Medulla oblongata (tissue), 1 donor: ENCODE data around the gene KLHL26.

ENCODE experiments used
- DNase-seq: peaks from one replicate; pipeline ENCODE4 v3.0.0-alpha.2; 2015; ENCODE audit errors: extremely low spot score

Gene KLHL26

DNA sequence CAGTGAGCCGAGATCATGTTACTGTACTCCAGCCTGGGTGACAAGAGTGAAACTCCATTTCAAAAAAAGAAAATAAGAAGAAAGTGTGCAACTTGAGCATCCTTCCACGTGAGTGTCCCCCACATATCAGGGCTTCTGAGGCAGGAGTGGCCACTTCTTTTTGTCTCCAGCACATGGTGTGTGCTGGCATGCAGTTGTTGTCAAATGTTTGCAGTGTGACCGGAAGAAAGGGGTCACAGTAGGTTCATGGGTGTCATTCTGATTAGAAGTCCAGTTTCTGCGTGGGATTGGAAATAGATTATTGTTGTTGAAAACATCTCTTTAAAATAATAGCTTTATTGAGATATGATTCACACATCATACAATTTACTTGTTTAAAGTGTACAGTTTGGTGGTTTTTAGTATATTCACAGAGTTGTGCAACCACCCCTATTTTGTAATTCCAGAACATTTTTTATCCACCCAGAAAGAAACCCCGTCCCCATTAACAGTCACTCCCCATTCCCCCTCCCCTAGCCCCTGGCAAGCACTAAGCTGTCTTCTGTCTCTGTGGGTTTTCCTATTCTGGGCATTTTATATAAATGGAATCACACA lies 48.9 kb downstream of the KLHL26 start:
- DNase-seq = no peak

DNA sequence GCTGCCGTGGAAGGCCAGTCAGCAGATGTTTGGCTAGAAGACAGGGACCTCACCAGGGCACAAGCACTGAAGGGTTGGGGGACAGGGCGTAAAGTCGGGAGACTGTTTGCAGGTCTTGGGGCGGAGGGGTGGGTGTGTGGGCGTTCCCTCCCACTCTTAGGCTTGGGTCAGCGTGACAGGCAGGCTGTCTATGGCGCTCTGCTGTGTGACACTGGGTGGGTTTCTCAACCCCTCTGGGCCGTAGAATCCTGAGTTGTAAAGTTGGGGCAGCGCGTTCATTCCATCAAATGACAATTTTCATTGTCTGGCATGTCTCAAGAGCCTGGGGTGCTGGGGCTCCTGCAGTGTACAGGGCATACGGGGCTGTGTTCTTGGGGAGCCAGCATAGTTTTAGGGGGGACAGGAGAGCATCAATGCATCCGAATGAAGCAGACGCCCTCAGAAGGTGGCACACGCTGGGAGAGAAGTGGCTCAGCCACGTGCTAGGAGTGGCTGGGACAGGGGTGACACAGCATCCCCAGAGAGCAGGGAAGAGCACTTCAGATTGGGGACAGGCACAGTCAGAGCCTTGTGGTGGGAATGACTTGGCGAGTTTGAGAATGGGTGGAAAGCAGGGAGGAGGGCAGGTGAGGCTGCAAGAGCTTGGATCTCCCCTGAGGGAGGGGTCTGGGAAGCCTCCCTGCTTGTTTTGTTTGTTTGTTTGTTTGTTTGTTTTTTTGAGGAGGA lies 51.1 kb downstream of the KLHL26 start:
- DNase-seq = no peak

DNA sequence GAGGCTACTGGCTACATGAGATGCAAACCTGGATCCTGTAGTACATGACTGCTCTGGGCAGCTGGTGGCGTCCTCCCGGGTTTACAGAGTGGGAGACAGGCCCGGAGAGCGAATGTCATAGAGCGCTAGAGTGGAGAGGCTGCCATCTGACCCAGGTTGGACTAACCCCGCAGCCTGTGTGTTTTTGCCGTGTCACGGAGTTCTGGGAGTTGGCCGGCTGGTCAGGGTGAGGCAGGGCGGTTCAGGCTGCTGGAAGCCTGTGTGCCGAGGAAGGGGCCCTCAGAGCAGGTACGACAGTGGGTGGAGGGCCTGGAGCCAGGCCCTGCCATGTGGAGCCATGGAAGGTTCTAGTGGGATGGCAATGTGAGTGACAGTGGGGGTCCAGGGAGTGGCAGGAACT lies 59.2 kb downstream of the KLHL26 start:
- no peak for DNase-seq

DNA sequence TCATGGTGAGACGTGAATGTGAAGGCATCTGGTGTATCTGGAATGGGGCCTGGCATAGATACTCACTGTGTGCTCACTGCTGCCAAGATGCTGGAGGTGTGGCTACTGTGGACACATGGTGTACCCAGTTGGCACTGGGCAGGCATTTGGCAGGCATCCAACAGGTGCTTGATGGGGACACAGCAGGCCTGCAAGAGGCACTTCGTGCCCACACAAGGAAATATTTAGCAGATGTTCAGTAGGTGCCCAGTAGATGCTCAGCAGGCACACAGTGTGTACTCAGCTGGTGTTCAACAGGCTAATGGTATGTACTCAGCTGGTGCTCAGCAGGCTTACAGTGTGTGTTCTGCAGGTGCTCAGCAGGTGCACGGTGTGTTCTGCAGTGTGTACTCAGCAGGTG lies 60.9 kb downstream of the KLHL26 start:
- DNase-seq = no peak

DNA sequence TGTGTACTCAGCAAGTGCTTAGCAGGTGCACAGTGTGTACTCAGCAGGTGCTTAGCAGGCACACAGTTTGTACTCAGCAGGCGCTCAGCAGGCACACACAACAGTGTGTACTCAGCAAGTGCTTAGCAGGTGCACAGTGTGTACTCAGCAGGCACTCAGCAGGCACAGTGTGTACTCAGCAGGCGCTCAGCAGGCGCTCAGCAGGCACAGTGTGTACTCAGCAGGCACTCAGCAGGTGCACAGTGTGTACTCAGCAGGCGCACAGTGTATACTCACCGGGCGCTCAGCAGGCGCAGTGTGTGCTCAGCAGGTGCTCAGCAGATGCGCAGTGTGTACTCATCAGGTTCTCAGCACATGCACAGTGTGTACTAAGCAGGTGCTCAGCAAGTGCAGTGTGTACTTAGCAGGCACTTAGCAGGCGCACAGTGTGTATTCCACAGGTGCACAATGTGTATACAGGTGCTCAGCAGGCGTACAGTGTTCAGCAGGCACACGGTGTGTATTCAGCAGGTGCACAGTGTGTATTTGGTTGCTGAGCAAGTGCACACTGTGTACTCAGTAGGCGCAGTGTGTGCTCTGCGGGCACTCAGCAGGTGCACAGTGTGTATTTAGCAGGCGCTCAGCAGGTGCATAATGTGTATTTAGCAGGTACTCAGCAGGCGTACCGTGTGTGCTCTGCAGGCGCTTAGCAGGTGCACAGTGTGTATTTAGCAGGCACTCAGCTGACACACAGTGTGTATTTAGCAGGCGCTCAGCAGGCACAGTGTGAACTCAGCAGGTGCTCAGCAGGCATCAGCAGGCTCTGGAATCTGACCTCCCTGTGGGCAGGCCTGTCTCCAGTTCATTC lies 61.7 kb downstream of the KLHL26 start:
- no peak for DNase-seq

DNA sequence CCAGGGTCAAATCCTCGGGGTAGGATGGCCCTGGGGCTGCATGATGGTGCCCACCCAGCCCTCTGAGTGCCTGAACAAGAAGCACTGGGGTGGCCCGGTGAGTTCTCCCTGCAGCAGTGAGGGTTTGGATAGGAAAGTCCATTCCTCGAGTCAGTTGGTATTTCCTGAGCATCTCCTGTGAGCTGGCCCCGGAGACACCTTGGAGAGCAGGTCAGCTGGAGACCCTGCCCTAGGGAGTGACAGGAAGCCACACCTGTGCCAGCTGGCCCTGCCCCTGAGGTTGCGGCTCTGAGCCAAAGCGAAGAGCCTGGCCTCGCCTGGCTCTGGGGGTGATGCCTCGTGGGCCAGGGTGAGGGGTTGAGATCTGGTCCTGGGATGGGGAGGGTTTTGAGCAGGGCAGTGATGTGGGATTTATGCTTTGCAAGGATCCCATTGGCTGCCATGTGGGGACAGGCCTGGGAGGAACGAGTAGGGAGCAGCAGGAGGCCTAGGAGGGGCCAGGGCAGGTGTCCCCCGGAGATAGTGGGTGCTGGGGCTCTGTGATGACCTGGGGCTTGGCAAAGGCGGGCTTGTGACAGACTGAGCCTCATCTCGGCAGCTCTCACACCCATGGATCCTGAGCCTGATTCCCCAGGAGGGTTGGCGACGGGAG lies 62.7 kb downstream of the KLHL26 start:
- DNase-seq = no peak

DNA sequence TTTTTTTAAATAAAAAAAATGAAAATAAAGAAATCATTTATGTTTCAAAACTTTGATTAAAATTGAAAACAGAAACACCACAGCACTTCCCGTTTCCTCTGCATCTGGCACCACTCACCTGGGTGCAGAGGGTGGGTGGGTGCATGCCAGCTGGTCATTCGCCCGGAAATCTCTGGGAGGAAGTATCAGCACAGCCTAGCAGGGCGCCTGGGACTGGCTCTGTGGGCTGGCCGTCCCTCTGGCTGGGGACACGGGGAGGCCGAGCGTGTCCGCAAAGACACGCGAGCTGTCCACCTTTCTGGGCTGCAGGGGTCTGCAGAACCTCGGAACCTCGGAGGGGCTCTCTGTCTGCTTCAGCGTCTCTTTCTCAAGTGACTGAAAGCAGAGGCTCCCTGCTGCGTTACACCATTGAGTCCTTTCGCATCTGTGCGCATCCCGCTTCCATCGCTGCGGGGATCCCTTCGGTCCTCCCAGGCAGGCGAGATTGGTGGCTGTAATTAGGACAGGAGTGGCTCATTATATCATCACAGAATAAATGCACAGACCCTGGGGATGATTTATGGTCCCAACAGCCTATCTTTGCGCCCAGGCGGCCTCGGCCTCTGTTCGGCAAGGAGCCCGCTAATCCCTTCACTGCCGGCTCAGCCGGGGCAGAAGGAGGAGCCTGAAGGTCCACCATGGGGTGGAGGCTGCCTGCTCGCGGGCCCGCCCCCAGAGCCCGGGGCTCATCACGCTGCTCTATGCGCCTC lies 63.8 kb downstream of the KLHL26 start:
- peak; percentile 70 for DNase-seq

DNA sequence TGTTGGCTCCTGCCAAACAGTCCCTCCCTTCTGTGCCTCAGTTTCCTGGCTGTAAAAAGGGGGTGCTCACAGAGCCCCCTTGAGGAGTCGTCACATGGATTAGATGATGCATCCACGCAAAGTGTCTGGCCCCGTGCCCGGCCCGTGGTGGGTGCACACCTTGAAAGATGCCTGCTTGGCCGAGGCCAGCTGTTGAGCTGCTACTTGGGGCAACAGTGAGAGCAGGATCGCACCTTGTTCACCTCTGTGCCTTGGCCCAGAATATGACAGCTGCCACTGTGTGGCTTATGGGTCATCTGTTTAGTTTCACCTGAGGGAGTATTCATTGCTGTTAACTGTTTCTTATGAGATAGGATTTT lies 64.4 kb downstream of the KLHL26 start:
- DNase-seq = no peak

DNA sequence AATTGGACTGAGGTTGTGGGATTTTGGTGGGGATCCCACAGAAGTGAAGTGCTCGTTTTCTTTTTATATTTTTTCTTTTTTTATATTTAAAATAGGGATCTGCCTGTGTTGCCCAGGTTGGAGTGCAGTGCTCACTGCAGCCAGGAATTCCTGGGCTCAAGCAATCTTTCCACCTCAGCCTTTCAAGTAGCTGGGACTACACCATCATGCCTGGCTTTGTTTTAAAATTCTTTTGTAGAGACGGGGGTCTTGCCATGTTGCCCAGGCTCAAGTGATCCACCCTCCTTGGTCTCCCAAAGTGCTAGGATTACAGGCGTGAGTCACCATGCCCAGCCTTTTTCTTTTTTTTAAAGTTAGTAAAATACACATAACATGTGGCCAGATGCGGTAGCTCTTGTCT lies 67.2 kb downstream of the KLHL26 start:
- no peak for DNase-seq

DNA sequence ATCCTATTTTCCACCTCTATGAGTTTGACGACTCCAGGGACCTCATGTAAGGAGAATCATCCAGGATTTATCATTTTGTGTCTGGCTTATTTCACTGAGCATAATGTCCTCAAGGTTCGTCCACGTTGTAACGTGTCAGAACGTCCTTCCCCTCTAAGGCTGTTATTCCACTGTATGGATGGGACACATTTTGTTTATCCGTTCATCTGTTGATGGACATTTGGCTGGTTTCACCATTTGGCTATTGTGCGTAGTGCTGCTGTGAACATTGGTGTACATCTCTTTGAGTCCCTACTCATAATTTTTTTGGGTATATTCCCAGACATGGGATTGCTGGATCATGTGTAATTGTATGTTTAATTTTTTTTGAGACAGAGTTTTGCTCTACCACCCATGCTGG lies 68.1 kb downstream of the KLHL26 start:
- no peak for DNase-seq

DNA sequence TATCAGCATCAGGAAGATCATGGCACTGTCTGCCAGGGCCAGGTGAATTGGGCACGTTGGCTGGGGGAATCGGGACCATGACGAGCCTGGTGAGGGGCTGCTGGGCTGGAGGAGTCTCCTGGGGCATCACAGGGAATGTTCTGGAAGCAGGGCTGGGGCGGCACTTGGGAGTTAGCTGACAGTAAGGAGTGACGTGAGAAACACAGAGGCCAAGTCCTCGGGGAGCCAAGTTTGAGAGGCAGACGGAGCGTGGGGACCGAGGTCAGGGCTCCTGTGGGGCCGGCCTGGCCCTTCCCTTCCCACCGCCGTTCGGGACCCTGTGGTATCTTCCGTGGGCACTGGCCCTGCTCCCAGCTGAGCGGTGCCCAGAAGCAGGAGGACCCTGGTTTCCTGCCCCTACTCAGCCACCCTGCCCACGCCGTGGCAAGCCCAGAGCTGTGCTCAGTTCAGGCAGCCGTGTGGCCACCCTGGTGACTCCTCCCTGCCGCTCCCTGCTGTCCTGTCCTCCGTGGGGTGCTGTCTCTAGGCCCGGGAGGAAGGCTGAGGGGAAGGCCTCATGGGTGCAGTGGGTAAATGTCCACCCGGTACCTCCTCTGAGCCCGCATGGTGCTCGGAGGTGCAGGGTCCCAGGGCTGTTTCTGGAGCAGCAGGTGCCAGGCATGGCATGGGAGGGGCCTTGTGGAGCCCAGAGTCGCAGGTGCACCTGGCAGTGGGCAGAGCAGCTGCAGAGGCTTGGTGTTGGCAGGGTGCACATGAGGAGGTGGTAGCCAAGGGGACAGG lies 71.8 kb downstream of the KLHL26 start:
- peak; percentile 19 for DNase-seq

DNA sequence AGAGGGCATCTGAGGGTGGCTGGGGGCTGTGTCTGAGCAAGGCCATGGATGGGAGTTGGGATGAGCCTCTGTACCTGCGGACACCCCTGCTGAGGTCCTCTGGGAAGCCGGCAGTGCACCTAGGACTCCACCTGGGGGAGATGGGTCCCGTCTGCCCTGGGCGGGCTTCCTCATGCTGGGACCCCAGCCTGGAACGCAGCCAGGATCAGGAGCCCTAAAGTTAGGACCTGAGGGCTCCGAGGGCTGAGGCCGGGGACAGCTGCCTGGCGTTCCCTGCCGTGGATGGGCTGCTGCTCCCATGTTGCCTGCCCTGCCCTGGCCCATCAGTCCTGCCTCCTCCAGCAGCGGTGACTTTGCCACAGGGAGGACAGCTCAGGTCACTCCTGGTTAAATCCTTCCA lies 72.7 kb downstream of the KLHL26 start:
- DNase-seq = no peak

DNA sequence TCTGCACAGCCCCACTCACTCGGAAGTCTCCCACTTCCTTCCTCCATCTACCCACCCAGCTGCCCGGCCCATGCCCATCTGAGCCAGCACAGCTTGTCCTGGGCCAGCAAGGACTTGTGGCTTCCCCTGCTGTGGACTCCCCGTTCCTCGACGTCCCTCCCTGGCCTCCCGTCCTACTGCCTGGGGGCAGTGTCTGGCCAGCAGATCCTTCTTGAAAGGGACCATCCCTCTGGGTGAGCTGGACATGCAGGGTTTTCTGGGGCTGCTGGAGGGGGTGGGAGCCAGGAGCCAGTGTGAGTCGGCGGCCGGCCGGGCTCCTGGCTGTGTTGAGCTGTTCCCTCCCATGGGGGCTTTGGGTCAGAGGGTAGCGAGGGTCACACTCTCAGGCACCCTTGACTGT lies 73.4 kb downstream of the KLHL26 start:
- no peak for DNase-seq

DNA sequence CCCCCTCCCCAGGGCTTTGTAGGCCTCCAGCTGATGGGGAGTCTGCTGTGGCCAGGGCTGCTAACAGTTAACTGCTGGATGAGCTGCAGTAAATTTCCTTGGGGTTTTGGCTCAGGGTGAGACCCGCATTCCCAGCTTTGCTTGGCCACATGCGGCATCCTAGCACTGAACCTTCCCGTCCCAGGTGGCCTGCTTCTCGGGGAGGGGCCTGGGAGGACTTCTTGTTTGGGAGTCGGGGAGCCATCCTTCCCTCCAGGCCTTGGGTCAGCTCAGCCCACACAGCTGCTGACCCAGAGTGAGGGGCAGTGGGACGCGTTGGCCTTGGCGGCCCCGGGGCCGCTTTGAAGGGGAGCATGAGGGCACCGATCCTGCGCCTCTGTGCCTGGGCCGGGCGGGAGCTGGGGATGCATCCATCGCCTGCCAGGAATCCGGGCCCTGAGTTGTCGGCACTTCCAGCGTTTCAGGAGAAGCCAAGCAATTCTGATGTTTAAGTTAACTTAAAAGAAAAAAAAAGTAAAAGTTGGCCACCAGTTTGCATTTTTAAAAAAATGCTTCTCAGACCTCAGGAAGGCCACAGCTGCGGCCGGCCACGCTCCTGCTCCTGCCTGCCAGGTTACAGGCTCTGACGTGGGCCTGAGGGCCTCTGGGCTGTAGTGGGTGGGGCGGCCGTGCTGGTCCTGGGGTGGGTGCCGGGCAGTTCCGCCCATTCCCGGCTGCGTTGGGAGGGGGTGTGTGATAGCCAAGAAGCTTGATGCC lies 74.3 kb downstream of the KLHL26 start:
- no peak for DNase-seq

DNA sequence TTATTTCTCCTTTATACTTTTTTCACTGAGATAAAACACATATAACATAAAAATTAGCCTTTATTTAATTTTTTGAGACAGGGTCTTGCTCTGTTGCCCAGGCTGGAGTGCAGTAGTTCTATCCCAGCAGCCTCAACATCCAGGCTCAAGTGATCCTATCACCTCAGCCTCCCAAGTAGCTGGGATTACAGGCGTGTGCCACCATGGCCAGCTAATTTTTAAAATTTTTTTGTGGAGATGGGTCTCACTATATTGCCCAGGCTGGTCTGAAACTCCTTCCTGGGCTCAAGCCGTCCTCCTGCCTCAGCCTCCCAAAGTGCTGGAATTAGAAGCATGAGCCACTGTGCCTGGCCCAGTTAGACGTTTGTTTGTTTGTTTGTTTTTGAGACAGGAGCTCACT lies 75.1 kb downstream of the KLHL26 start:
- DNase-seq = no peak

DNA sequence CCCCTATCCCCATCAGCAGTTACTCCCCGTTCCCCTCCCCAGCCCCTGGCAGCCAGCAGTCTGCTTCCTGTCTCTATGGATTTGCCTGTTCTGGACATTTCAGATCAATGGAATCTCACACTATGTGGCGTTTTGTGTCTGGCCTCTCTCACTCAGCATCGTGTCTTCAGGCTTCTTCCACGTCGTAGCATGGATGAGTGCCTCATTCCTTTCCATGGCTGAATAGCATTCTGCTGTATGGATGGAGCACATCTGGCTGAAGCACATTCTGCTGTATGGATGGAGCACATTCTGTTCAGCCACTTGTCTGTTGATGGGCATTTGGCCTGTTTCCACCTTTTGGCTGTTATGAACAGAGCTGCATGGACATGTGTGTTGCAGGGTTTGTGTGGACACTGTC lies 76.2 kb downstream of the KLHL26 start:
- DNase-seq = no peak

DNA sequence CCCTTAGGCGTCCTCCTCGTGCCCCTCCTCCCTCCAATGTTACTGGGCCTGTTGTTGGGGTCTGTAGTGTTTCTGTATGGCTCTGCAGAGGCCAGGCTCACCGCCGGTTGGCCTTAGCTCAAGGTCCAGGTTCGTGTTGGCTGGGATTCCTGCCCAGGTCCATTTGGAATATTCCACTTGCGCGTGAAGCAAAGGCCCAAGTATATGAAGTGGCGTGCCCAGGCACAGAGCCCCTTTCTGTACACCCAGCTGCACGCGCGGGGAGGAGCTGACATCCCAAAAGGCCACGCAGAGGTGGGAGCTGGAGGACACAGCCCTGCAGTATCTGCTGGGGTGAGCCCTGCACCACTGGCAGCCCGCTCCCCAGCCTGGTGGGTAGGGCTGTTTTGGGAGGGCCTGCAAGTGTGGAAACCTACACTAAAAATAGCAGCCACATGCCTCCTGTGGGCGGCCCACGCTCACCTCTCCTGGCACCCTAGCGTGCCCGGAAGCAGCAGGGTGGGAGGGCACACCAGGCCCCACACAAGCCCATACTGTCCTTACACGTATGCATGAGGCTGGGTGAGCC lies 76.8 kb downstream of the KLHL26 start:
- no peak for DNase-seq

DNA sequence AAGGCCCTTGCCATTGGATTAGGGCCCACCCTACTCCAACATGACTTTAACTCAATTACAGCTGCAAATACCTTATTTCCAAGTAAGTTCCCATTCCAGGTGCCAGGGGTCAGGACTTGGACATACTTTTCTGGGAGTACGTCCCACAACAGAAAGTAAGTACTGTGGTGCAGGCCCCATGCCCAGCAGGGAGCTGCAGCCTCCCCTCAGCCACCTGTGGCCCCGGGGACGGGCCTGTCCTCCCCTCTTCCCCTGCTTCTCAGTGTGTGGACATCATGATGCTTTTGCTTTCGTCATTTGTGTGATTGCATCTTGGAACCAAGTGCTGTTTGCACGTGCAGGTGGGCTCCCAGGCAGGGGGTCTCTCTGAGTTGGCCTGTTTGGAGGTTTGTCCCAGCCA lies 78.6 kb downstream of the KLHL26 start:
- DNase-seq = no peak

DNA sequence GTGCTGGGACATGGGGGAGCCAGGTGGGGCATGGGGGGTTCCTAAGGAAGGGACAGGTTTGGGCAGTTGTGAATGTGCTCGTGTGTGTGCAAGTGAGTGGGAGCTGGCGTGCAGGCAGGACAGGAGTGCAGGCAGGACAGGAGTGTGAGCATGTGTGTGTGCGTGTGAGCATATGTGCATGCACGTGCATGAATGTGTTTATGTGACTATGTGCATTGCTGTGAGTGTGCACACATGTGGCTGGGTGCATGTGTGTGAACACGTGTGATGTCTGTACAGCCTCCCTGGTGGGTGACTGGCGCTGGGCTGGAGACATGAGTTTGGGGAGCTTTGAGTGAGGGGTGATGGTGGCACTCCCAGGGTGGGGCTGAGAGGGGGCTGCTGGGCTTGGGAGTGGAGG lies 80.0 kb downstream of the KLHL26 start:
- no peak for DNase-seq

DNA sequence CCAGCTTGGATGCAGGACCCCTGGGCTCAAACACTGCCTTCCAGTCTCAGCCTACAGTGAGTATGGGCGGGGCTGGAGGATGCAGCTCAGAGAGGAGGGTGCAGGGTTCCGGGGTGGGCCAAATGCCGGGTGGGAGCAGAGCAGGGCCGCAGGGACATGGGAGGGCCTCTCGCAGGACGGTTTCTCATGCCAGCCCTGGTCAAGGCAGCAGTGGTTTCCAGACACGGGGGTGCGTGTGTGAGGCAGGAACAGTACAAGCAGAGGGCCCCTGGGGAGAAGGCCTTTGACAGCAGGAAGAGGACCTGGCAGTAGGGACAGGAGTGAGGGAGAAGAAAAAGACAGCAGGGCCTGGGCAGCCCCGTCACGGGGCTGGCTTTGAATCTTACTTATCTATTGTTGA lies 80.8 kb downstream of the KLHL26 start:
- no peak for DNase-seq
